Right lobe of liver (tissue), 6 donors: Measurements from ENCODE around the gene APOH. TPM values are rescaled to one million over a fixed set of nuclear protein-coding genes. Genes with fewer than 3 reads are reported as not detected.

Experiments used
- ATAC-seq, 4 donors: fragments of 200-7000 bp; cut with Tn5 transposase; one replicate each; pipeline ENCODE4 v1.9.1; 2020; ENCODE audit warnings: mild to moderate bottlenecking in 4 of 4, moderate library complexity in 4 of 4
- DNase-seq, 3 donors: peaks; one replicate each; pipeline ENCODE4 v3.0.0-alpha.2; 2020
- H3K27ac ChIP-seq, 3 donors: fragments of 200-600 bp; one replicate each; pipeline ENCODE4 v1.8.0; 2022
- H3K27me3 ChIP-seq, 2 donors: fragments of 200-600 bp; one replicate each; pipeline ENCODE4 v1.8.0; 2022
- H3K36me3 ChIP-seq, 4 donors: fragments of 200-600 bp; sonication (generic) in 1 of 4; one replicate each; pipeline versions ENCODE4 v1.5.1 to v1.8.0; 2017 to 2022; ENCODE audit warnings: control low read depth in 1 of 4
- H3K4me1 ChIP-seq, 4 donors: fragments of 200-600 bp; sonication (generic) in 1 of 4; one replicate each; pipeline versions ENCODE4 v1.5.1 to v1.8.0; 2017 to 2022; ENCODE audit warnings: control low read depth in 1 of 4
- H3K4me3 ChIP-seq, 3 donors: fragments of 200-600 bp; one replicate each; pipeline ENCODE4 v1.8.0; 2022
- H3K9me3 ChIP-seq, 4 donors: fragments of 200-600 bp; sonication (generic) in 1 of 4; one replicate each; pipeline versions ENCODE4 v1.5.1 to v1.8.0; 2017 to 2022; ENCODE audit warnings: control low read depth in 1 of 4
- CTCF ChIP-seq, 4 donors: fragments of 200-600 bp in 3 of 4; fragments of 450-650 bp in 1 of 4; IDR thresholded peaks; one replicate each; pipeline versions ENCODE4 v1.5.1 to v1.8.0; 2016 to 2022; ENCODE audit warnings: antibody characterized with exemption in 4 of 4, mild to moderate bottlenecking in 2 of 4
- POLR2A ChIP-seq: fragments of 450-650 bp; IDR thresholded peaks from one replicate; pipeline ENCODE4 v1.6.1; 2017; ENCODE audit warnings: antibody characterized with exemption, mild to moderate bottlenecking
- WGBS: methylation state at CpG from one replicate; pipeline ENCODE4 v1.1.6; 2018; ENCODE audit warnings: low coverage, low lambda C conversion rate; ENCODE audit not compliant: insufficient coverage; ENCODE audit errors: missing lambda C conversion rate; 5-methylcytosine and 5-hydroxymethylcytosine counted together
- intact Hi-C, 2 donors: fragments of 100-400 bp; cut with DNase I; formaldehyde crosslinking; loops; one replicate each; pipeline versions ENCODE4 v1.11.2 to v1.14.1; 2022
- total RNA-seq, 6 experiments: library from RNA; depleted of rRNA in 2 of 6; stranded (reverse); fragments of >200 nt in 2 of 6; fragmentation: NEBNext Ultra II Directional in 3 of 6; extraction: Animal tissue kit (Norgen Biotek cat#: 25700) in 3 of 6; gene quantifications; one replicate each; pipeline versions ENCODE4 v1.1.0 to v1.2.4, GENCODE V29; 2016 to 2023
- donor health status: DM: no; HTN: yes; CAD: no.
- donor health status: DM: no; HTN: no; CAD: no.
- donor health status: DM: no; HTN: no; CAD: no.
- donor health status: DM: no; HTN: yes; CAD: no.
- donor health status: DM: no; HTN: yes; CAD: no.

The APOH gene
- total RNA-seq, 6 experiments from 2014 or later, result 3,186 to 7,027 (median 4,523) TPM

- H3K27ac ChIP-seq, result peak overlapping the region in 1 of 3 donors; percentile 27
- H3K9me3 ChIP-seq, result no peaks in the 10 kb centered on the region
- intact Hi-C loops, result no loop called here
- peaks cover 0 to 95% (median 44%) of the 10 kb centered on the region in 4 donors for H3K36me3 ChIP-seq
- H3K4me1 ChIP-seq, result peaks cover 0 to 43% (median 2%) of the 10 kb centered on the region in 4 donors
- peak; percentile 9 for TF ChIP-seq POLR2A
- TF ChIP-seq CTCF (IDR thresholded peaks at IDR 0.05), result no peak
- H3K27me3 ChIP-seq, result no peaks in the 10 kb centered on the region
- no peak for ATAC-seq
- H3K4me3 ChIP-seq, result peak overlapping the region in 1 of 3 donors; percentile 6
- DNase-seq, result no peak
Measured at GRCh38 chr17:66221343-66221742, 7.9 kb downstream of the APOH start.

GRCh38 chr17:66220079-66220835, 9.0 kb downstream of the APOH start:
- Histone ChIP-seq H3K36me3 (peaks cover 0 to 95% (median 46%) of the 10 kb centered on the region in 4 donors), H3K27me3 (no peaks in the 10 kb centered on the region), H3K27ac (no peak overlapping the region), H3K4me3 (no peak overlapping the region), H3K9me3 (no peaks in the 10 kb centered on the region), H3K4me1 (peaks cover 0 to 45% (median 2%) of the 10 kb centered on the region in 4 donors)
- no peak for DNase-seq
- peak in 2 of 4 donors; percentile 2 to 7 for ATAC-seq
- no peak for TF ChIP-seq CTCF (IDR thresholded peaks at IDR 0.05)
- no peak for TF ChIP-seq POLR2A
- 59% methylated on average over 8 of the region's 8 CpGs for WGBS
- intact Hi-C loops, result no loop called here

- Histone ChIP-seq H3K27me3 (no peaks in the 10 kb centered on the region), H3K9me3 (no peaks in the 10 kb centered on the region), H3K4me3 (no peak overlapping the region), H3K36me3 (peaks cover 0 to 96% (median 47%) of the 10 kb centered on the region in 4 donors), H3K4me1 (peaks cover 0 to 23% (median 0%) of the 10 kb centered on the region in 4 donors), H3K27ac (no peak overlapping the region)
- intact Hi-C loops, result no loop called here
- TF ChIP-seq POLR2A (no peak), CTCF (IDR thresholded peaks at IDR 0.05) (no peak)
- ATAC-seq (no peak), DNase-seq (no peak)
- 75% methylated on average over 3 of the region's 3 CpGs for WGBS
Measured at GRCh38 chr17:66215529-66215911, 13.7 kb downstream of the APOH start.

- H3K36me3 ChIP-seq, result peaks cover 0 to 91% (median 45%) of the 10 kb centered on the region in 4 donors
- intact Hi-C loops, result no loop called here
- no peak for TF ChIP-seq CTCF (IDR thresholded peaks at IDR 0.05)
- TF ChIP-seq POLR2A, result no peak
- peaks cover 0 to 22% (median 0%) of the 10 kb centered on the region in 4 donors for H3K4me1 ChIP-seq
- DNase-seq (no peak), ATAC-seq (no peak)
- H3K4me3 ChIP-seq, result no peak overlapping the region
- no peaks in the 10 kb centered on the region for H3K27me3 ChIP-seq
- 76% methylated on average over 4 of the region's 5 CpGs for WGBS
- H3K9me3 ChIP-seq, result no peaks in the 10 kb centered on the region
- no peak overlapping the region for H3K27ac ChIP-seq
Measured at GRCh38 chr17:66214884-66215528, 14.2 kb downstream of the APOH start.
